ENCODE results near the gene APC2. TPM values are rescaled to one million over a fixed set of nuclear protein-coding genes. Genes with fewer than 3 reads are reported as not detected.

Gene APC2, protein sequence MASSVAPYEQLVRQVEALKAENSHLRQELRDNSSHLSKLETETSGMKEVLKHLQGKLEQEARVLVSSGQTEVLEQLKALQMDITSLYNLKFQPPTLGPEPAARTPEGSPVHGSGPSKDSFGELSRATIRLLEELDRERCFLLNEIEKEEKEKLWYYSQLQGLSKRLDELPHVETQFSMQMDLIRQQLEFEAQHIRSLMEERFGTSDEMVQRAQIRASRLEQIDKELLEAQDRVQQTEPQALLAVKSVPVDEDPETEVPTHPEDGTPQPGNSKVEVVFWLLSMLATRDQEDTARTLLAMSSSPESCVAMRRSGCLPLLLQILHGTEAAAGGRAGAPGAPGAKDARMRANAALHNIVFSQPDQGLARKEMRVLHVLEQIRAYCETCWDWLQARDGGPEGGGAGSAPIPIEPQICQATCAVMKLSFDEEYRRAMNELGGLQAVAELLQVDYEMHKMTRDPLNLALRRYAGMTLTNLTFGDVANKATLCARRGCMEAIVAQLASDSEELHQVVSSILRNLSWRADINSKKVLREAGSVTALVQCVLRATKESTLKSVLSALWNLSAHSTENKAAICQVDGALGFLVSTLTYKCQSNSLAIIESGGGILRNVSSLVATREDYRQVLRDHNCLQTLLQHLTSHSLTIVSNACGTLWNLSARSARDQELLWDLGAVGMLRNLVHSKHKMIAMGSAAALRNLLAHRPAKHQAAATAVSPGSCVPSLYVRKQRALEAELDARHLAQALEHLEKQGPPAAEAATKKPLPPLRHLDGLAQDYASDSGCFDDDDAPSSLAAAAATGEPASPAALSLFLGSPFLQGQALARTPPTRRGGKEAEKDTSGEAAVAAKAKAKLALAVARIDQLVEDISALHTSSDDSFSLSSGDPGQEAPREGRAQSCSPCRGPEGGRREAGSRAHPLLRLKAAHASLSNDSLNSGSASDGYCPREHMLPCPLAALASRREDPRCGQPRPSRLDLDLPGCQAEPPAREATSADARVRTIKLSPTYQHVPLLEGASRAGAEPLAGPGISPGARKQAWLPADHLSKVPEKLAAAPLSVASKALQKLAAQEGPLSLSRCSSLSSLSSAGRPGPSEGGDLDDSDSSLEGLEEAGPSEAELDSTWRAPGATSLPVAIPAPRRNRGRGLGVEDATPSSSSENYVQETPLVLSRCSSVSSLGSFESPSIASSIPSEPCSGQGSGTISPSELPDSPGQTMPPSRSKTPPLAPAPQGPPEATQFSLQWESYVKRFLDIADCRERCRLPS (N-terminal part only)
- not detected for total RNA-seq

GRCh38 chr19:1449467-1450442, at the start of gene APC2:
TSS of gene APC2 (plus strand) at chr19:1450121. CDS start at chr19:1453002, 2,881 bp downstream.
- Mint-ChIP-seq H3K27me3 (ENCODE audit: low read depth) (peaks cover 61% of the 10 kb centered on the region), H3K4me3 (no peak within 1 kb of the TSS), H3K4me1 (ENCODE audit: low read depth) (peaks cover 23% of the 10 kb centered on the region), H3K27ac (no peak within 1 kb of the TSS), H3K9me3 (ENCODE audit: insufficient read depth) (no peaks in the 10 kb centered on the region), H3K36me3 (ENCODE audit: low read depth) (peaks cover 3% of the 10 kb centered on the region)
- ATAC-seq (peak; percentile 17), DNase-seq (no peak)
- POLR2A ChIA-PET: interaction anchor here (1.3 kb wide), 1 partner anchor 9 kb away, joined by 4 read pairs; no protein-coding TSS in a partner anchor
- CTCF ChIA-PET: no interaction called here

DNA sequence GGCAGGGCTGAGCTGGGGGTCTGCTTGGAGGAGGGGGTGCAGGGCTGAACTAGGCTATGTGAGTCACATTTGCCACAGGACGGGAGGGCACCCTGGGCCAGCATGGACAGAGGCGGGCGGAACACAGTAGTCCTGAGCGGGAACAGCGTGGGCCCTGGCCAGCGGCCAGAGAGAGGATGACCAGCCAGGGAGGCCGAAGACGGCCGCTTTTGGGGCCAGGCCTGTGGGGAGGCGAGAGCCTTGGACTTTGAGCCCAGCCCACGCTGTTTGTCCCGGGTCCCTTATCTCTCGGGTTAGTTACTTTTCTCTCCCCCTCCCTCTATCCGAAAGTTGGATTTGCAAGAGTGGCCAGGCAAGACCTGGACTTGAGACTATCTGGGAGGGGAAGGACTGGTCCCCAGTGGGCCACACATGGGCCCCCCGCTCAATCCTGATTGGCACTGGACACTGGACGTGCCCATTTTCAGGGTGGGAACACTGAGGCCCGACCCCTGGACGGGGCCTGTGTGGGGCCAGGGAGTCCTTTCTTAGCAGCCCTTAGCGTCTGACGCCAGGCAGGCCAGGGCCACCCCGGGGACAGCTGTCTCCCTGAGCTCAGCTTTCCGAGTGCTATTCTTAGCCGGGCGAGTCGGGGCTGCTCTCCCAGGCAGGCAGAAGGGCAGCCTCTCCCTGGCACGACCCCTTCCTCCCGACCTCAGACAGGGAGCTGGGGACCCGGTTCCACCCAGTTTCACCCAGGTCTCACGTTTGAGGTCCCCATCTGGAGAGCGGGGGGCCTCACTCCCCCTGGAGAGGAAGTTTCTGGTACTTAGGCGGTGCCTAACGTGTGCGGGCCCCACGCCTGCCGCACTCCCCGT, 49.4 kb upstream of the APC2 start:
- H3K9me3 Mint-ChIP-seq (ENCODE audit: insufficient read depth): no peaks in the 10 kb centered on the region
- POLR2A ChIA-PET: no interaction called here
- CTCF ChIA-PET: no interaction called here

DNA sequence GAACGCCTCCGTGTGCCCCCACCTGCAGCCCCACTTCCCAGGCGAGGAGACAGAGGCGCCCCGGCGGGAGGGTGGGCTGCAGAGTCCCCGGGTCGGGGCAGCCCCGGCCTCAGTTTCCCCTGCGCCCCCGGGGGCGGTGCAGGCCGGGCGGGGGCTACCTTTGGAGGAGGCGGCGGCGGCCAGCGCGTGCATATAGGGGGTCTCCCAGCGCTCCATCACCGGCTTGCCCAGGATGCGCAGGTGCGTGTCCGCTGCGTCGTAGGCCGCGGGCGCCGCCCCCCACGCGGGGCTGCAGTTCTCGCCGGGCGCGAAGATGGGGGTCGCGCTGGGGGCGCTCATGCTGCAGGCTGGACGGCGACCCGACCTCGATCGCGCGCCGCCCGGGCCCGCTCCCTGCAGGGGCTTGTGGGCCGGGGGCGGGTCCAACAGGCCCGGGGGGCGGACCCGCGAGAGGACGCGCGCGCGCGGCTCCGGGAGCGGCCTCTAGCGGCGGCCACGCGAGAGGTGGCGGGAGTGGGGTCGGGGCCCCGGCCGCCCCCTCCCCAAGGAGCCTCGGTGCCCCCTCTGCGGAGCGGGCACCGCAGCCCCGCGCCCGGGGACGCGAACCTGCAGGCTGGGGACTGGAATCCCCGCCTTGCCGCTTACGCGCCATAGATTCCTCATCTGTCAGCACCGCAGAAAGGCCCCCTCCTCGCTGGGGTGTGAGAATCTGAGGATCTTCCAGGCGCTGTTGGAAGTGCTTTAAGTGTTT, 48.6 kb upstream of the APC2 start, which contains the start of gene GAMT:
TSS of gene GAMT (minus strand) at position 405 of the 751 bp plus-strand sequence. CDS start at position 339, 66 bp downstream.
- peak; percentile 77 for ATAC-seq
- Mint-ChIP-seq H3K27ac (no peak within 1 kb of the TSS), H3K36me3 (ENCODE audit: low read depth) (no peaks in the 10 kb centered on the region), H3K4me3 (peak within 1 kb of the TSS; percentile 66), H3K27me3 (ENCODE audit: low read depth) (peaks cover 5% of the 10 kb centered on the region), H3K9me3 (ENCODE audit: insufficient read depth) (no peaks in the 10 kb centered on the region), H3K4me1 (ENCODE audit: low read depth) (peaks cover 17% of the 10 kb centered on the region)
- DNase-seq: peak; percentile 61
- ChIA-PET POLR2A (no interaction called here), CTCF (no interaction called here)

More for the DNA sequence above, 49.4 kb upstream of the APC2 start:
- peak; percentile 30 for DNase-seq
- no peaks in the 10 kb centered on the region for H3K36me3 Mint-ChIP-seq (ENCODE audit: low read depth)
- no peak overlapping the region for H3K27ac Mint-ChIP-seq
- peaks cover 5% of the 10 kb centered on the region for H3K27me3 Mint-ChIP-seq (ENCODE audit: low read depth)
- H3K4me3 Mint-ChIP-seq: peak overlapping the region; percentile 66
- ATAC-seq: peak; percentile 33
- peaks cover 16% of the 10 kb centered on the region for H3K4me1 Mint-ChIP-seq (ENCODE audit: low read depth)

DNA sequence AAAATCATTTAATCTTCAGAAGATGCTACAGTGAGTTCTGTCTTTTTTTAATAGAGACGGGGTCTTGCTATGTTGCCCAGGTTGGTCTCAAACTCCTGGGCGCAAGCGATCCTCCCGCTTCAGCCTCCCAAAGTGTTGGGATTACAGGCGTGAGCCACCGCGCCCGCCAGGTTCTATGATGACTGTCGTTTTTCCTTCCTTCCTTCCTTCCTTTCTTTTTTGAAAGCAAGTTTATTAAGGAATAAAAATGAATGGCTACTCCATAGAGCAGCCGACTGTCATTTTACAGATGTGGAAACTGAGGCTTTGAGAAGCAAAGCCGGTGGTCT, 48.1 kb upstream of the APC2 start:
- ATAC-seq (no peak), DNase-seq (no peak)
- ChIA-PET CTCF (no interaction called here), POLR2A (no interaction called here)
- H3K27ac Mint-ChIP-seq: no peak overlapping the region
- H3K36me3 Mint-ChIP-seq (ENCODE audit: low read depth): no peaks in the 10 kb centered on the region
- H3K4me3 Mint-ChIP-seq: peak overlapping the region; percentile 54
- H3K4me1 Mint-ChIP-seq (ENCODE audit: low read depth): peaks cover 19% of the 10 kb centered on the region
- H3K27me3 Mint-ChIP-seq (ENCODE audit: low read depth): peaks cover 5% of the 10 kb centered on the region
- no peaks in the 10 kb centered on the region for H3K9me3 Mint-ChIP-seq (ENCODE audit: insufficient read depth)

DNA sequence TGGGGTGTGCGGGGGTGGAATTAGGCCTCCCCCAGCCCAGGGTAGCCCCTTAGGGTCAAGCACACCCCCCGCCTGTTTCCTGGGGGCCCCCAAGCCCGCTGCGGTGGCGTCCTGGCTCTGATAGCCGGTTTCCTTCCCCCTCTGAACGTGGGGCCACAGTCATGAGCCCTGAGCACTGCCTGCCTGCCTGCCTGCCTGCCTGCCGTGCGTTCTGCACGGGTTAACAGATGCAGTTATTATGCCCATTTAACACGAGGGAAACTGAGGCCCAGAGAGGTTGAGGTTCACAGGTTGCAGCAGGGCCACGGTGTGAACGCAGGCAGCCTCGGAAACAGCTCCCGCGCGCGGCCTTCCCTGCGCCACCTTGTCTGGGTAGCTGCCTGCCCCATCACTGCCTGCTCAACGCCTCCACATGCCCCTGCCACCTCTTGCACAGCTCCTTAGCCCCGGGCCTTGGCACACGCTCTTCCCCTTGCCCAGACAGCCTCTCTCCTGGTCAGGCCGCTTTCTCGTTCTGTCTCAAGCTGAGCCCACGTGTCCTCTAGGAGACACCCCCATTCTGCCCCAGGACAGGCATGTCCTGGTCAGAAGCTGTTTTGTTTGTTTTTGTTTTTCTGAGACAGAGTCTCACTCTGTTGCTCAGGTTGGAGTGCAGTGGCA, 47.4 kb upstream of the APC2 start:
- ATAC-seq: no peak
- CTCF ChIA-PET: interaction anchor here (0.9 to 1.0 kb wide), 2 partner anchors 17 to 21 kb away, joined by 3 read pairs; no protein-coding TSS in a partner anchor
- Mint-ChIP-seq H3K9me3 (ENCODE audit: insufficient read depth) (no peaks in the 10 kb centered on the region), H3K36me3 (ENCODE audit: low read depth) (no peaks in the 10 kb centered on the region), H3K27ac (no peak overlapping the region), H3K27me3 (ENCODE audit: low read depth) (peaks cover 5% of the 10 kb centered on the region), H3K4me3 (peak overlapping the region; percentile 41), H3K4me1 (ENCODE audit: low read depth) (peaks cover 21% of the 10 kb centered on the region)
- POLR2A ChIA-PET: interaction anchor here (0.5 kb wide), 1 partner anchor 542 kb away, joined by 3 read pairs; no protein-coding TSS in a partner anchor
- DNase-seq: no peak

GRCh38 chr19:1406774-1407527, 43.0 kb upstream of the APC2 start:
- CTCF ChIA-PET: no interaction called here

GRCh38 chr19:1407528-1408299, 42.2 kb upstream of the APC2 start, which contains the start of gene DAZAP1:
TSS of gene DAZAP1 (plus strand) at chr19:1407586. CDS start at chr19:1407774, 188 bp downstream.
- DNase-seq (peak; percentile 40), ATAC-seq (peak; percentile 36)
- peaks cover 1% of the 10 kb centered on the region for H3K27me3 Mint-ChIP-seq (ENCODE audit: low read depth)
- POLR2A ChIA-PET: interaction anchor here (0.9 to 1.0 kb wide), 2 partner anchors 29 to 138 kb away, joined by 3 to 5 read pairs; partner anchors contain the start of gene CIRBP
- peak within 1 kb of the TSS; percentile 86 for H3K27ac Mint-ChIP-seq
- H3K9me3 Mint-ChIP-seq (ENCODE audit: insufficient read depth): no peaks in the 10 kb centered on the region
- H3K36me3 Mint-ChIP-seq (ENCODE audit: low read depth): peaks cover 29% of the 10 kb centered on the region
- CTCF ChIA-PET: interaction anchor here (1.3 kb wide), 1 partner anchor 29 kb away, joined by 4 read pairs; no protein-coding TSS in a partner anchor
- peak within 1 kb of the TSS; percentile 91 for H3K4me3 Mint-ChIP-seq
- H3K4me1 Mint-ChIP-seq (ENCODE audit: low read depth): peaks cover 51% of the 10 kb centered on the region

More at GRCh38 chr19:1406774-1407527, 43.0 kb upstream of the APC2 start:
- Mint-ChIP-seq H3K4me1 (ENCODE audit: low read depth) (peaks cover 47% of the 10 kb centered on the region), H3K9me3 (ENCODE audit: insufficient read depth) (no peaks in the 10 kb centered on the region), H3K4me3 (peak overlapping the region; percentile 70), H3K27me3 (ENCODE audit: low read depth) (peaks cover 5% of the 10 kb centered on the region), H3K36me3 (ENCODE audit: low read depth) (peaks cover 26% of the 10 kb centered on the region), H3K27ac (peak overlapping the region; percentile 86)
- POLR2A ChIA-PET: no interaction called here
- DNase-seq (peak; percentile 99), ATAC-seq (peak; percentile 80)

Measured in activated CD8-positive, alpha-beta T cell treated with anti-CD3 and anti-CD28 coated beads, Interleukin-2, amount 10 ng/mL, durations not matched to agents 7 days and 5 days (primary cell).